ENCODE measurements around the gene RPRML. TPM values are rescaled to one million over a fixed set of nuclear protein-coding genes. Genes with fewer than 3 reads are reported as not detected.

The RPRML gene
- total RNA-seq, 1 experiment from 2014 or later: 1.3 TPM

DNA sequence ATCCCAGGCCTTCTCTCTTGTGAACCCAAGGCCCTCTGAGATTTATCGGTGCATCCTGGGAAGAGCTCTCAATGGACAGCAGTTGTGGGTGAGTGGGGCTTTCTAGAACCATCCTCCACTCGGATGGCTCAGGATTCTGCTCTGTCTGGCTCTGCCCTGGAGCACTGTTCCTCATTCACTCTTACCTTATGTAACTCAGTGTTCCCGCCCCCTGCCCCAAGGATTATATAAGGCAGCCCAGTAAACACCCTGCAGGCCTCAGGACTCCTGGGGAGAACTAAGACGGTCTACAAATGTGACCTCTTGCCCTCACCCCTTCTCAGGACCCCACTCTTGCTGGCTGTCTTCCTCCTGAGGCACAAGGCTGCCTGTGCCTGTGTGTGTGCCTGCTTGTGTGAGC, 3.8 kb downstream of the RPRML start:
- Histone ChIP-seq H4K91ac (ENCODE audit: insufficient read length, low read depth, low read length) (no peak overlapping the region), H4K20me1 (ENCODE audit: control insufficient read depth, insufficient read depth, insufficient read length) (no peaks in the 10 kb centered on the region), H3K23me2 (ENCODE audit: insufficient read length, low read depth, low read length, poor library complexity, severe bottlenecking) (peaks cover 16% of the 10 kb centered on the region), H3K79me1 (ENCODE audit: insufficient read depth, low read depth, low read length, poor library complexity, severe bottlenecking) (no peaks in the 10 kb centered on the region), H2AFZ (ENCODE audit: low read length) (no peak overlapping the region), H3K27ac (ENCODE audit: insufficient read length, low read depth, low read length) (no peak overlapping the region), H3K4ac (ENCODE audit: low read depth, low read length) (no peak overlapping the region), H3K4me1 (ENCODE audit: insufficient read depth, low read length) (no peaks in the 10 kb centered on the region; the same call in 1 of the 2 replicates), H3K4me2 (ENCODE audit: insufficient read depth, insufficient read length, low read length) (no peak overlapping the region), H3K79me2 (ENCODE audit: insufficient read depth, low read length) (no peaks in the 10 kb centered on the region), H3K9me3 (ENCODE audit: control insufficient read depth, low read depth, low read length) (no peaks in the 10 kb centered on the region), H4K8ac (replicated peaks; ENCODE audit: insufficient read length, low read depth, low read length) (no peak overlapping the region), H3T11ph (ENCODE audit: low read length) (no peak overlapping the region), H3K23ac (ENCODE audit: insufficient read length, low read depth, low read length) (no peak overlapping the region), H2BK20ac (ENCODE audit: low read depth, low read length, poor library complexity, severe bottlenecking) (no peak overlapping the region), H3K27me3 (ENCODE audit: insufficient read depth, low read length) (peaks cover 5% of the 10 kb centered on the region; the same call in 1 of the 2 replicates), H2AK5ac (ENCODE audit: insufficient read length, low read length) (no peak overlapping the region), H2BK12ac (ENCODE audit: insufficient read length, low read depth, low read length) (no peak overlapping the region), H3K18ac (ENCODE audit: insufficient read length, low read depth, low read length) (no peak overlapping the region), H2BK120ac (ENCODE audit: low read depth, low read length, poor library complexity, severe bottlenecking) (no peak overlapping the region), H3K14ac (ENCODE audit: insufficient read depth, low read length) (no peak overlapping the region), H2BK5ac (ENCODE audit: insufficient read length, low read length) (no peak overlapping the region), H2BK15ac (ENCODE audit: low read depth, low read length) (no peak overlapping the region), H3K56ac (ENCODE audit: insufficient read length, low read depth, low read length) (no peak overlapping the region), H4K5ac (ENCODE audit: insufficient read length, low read depth, low read length) (no peak overlapping the region), H3K9ac (ENCODE audit: extremely low read depth, insufficient read length, low read length) (no peak overlapping the region)
- Mint-ChIP-seq H3K27me3 (ENCODE audit: low read depth) (peaks cover 54% of the 10 kb centered on the region), H3K4me1 (peaks cover 22 to 29% of the 10 kb centered on the region in 2 experiments), H3K4me3 (no peak overlapping the region), H3K36me3 (ENCODE audit: insufficient read depth in 1 of 3, low read depth in 3 of 3) (peaks cover 0 to 4% (median 3%) of the 10 kb centered on the region in 3 experiments; a peak in 2 of 7 replicates), H3K9me3 (peaks cover 3% of the 10 kb centered on the region in 2 experiments; a peak in 2 of 5 replicates), H3K27ac (no peak overlapping the region; a peak in 1 of 7 replicates)
- TF ChIP-seq, protein P1, sequence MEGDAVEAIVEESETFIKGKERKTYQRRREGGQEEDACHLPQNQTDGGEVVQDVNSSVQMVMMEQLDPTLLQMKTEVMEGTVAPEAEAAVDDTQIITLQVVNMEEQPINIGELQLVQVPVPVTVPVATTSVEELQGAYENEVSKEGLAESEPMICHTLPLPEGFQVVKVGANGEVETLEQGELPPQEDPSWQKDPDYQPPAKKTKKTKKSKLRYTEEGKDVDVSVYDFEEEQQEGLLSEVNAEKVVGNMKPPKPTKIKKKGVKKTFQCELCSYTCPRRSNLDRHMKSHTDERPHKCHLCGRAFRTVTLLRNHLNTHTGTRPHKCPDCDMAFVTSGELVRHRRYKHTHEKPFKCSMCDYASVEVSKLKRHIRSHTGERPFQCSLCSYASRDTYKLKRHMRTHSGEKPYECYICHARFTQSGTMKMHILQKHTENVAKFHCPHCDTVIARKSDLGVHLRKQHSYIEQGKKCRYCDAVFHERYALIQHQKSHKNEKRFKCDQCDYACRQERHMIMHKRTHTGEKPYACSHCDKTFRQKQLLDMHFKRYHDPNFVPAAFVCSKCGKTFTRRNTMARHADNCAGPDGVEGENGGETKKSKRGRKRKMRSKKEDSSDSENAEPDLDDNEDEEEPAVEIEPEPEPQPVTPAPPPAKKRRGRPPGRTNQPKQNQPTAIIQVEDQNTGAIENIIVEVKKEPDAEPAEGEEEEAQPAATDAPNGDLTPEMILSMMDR (conservative IDR thresholded peaks at IDR 0.05): no peak
- no peak for DNase-seq
- WGBS (ENCODE audit: extremely low coverage, insufficient read length, low lambda C conversion rate): no CpG with 5 or more reads among the region's 4 CpGs

Data from H9 (cell line).